Sigmoid colon (tissue), 4 donors: Measurements from ENCODE around the gene AVEN.

Experiments used
- EP300 ChIP-seq, 4 donors: sonication (generic); formaldehyde crosslinking; IDR thresholded peaks; one replicate each; pipeline ENCODE4 v1.6.1; 2017; ENCODE audit warnings: antibody characterized with exemption in 4 of 4
- POLR2A ChIP-seq, 2 donors: fragments of 450-650 bp; IDR thresholded peaks; one replicate each; pipeline ENCODE4 v1.6.1; 2016; ENCODE audit warnings: antibody characterized with exemption in 2 of 2, mild to moderate bottlenecking in 2 of 2, moderate library complexity in 2 of 2
- POLR2AphosphoS5 ChIP-seq, 4 donors: sonication (generic); formaldehyde crosslinking; IDR thresholded peaks; one replicate each; pipeline ENCODE4 v1.6.1; 2017; ENCODE audit warnings: antibody characterized with exemption in 4 of 4
- TF ChIP-seq, protein P1 (sequence below), 4 experiments: fragments of 450-650 bp in 3 of 4; fragments of 200-600 bp in 1 of 4; IDR thresholded peaks; one replicate each; pipeline ENCODE4 v1.5.1; 2016 to 2019; ENCODE audit warnings: antibody characterized with exemption in 4 of 4, mild to moderate bottlenecking in 3 of 4, moderate library complexity in 2 of 4

- TF ChIP-seq, protein P1, sequence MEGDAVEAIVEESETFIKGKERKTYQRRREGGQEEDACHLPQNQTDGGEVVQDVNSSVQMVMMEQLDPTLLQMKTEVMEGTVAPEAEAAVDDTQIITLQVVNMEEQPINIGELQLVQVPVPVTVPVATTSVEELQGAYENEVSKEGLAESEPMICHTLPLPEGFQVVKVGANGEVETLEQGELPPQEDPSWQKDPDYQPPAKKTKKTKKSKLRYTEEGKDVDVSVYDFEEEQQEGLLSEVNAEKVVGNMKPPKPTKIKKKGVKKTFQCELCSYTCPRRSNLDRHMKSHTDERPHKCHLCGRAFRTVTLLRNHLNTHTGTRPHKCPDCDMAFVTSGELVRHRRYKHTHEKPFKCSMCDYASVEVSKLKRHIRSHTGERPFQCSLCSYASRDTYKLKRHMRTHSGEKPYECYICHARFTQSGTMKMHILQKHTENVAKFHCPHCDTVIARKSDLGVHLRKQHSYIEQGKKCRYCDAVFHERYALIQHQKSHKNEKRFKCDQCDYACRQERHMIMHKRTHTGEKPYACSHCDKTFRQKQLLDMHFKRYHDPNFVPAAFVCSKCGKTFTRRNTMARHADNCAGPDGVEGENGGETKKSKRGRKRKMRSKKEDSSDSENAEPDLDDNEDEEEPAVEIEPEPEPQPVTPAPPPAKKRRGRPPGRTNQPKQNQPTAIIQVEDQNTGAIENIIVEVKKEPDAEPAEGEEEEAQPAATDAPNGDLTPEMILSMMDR (IDR thresholded peaks at IDR 0.05): no peak
- no peak for TF ChIP-seq EP300 (IDR thresholded peaks at IDR 0.05)
- no peak for TF ChIP-seq POLR2A (IDR thresholded peaks at IDR 0.05)
- no peak for TF ChIP-seq POLR2AphosphoS5 (IDR thresholded peaks at IDR 0.05)
Measured at GRCh38 chr15:34043391-34043790, 4.4 kb upstream of the AVEN start.
